GF-D8 (cell line): ENCODE data around the gene NCOA7.
"Not testable (repeated sequence)": the region's sequence is repeated elsewhere in the genome, so short reads cannot be mapped to it uniquely, and the experiment has no call there.

Source experiments
- DNase-seq: peaks from one replicate; lab custom pipeline; 2025; lab: John Stamatoyannopoulos, UW

The NCOA7 gene

DNA sequence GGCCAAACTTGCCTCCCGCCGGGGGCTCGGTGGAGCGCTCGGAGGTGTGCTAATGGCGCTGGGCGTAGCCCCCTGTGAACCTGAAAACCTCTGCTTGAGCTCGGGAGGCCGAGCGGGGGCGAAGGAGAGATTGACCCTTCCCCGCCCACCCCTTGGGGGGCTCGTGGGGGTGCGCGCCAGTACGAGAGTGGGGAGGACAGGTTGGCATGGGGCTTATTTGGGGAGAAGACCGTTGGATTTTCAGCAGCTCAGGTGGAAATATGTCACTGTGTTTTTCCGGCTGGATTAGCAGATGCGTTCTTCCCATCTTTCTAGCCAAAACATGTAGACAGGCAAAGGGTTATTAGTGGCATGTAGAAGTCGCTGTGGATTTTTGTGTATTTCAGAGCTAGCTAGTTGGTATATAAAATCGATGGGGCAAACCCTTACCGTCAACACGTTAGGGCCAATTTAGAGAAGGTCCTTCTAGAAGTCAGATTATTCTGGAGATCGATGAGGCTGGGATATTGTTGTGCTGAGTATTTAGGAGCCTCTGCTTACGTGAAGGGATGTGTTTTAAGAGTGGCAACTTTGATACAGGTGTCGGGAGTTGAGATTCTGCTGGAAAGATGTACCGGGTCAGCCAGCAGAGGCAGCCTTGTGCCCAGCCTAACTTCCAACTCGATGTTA lies 525 bp downstream of the NCOA7 start:
- DNase-seq, result peak; percentile 18

DNA sequence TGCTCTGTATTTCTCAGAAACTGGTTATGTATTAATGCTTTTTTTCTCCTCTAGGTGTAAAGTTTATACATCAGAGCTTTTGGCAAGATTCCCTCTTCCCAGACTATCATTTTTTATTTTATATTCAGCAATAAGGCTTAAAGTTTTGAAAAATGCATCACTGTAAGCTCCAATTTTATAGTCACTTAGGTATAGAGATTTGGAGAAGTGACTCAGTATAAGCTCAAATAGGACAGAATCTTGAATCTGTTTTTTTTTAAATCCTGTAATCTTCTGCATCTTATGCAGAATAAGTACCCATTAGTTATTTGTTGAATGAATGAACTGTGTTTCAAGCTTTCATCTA lies 1.0 kb downstream of the NCOA7 start:
- no peak for DNase-seq

DNA sequence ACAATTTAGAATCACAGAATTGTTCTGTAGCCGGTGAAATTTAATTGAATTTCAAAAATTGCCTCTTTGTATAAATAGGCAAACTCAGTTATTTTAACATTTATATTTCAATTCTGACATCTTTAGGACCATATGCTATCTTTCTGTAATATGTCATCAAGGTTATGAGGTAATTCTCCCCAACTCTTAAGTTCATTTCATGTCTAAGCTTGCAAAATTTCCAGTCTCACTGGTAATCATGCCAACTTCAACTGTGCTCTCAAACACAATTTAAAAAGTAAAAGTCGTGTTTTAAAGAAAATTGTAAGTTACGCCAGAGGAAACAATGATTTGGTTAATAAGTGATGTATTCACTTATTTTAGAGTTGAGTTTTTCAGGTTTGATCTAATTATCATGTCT lies 1.4 kb downstream of the NCOA7 start:
- no peak for DNase-seq

DNA sequence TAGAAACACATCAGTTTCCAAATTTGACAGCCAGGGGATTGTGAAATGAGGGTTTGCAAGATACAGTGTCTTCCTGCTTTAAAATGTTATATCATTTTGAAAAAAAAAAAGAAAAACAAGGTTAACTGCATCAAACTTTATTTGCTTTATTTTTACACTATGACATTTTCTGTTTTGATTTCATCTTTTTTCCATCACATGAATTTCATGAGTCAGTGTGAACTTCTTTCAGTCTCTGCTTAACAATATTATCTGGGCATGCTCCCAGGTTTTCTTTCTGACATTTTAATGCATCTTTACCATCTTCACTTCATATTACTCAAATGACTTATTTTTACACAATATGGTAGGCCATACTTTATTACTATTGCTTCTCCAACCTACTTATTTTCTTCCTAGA lies 1.9 kb downstream of the NCOA7 start:
- no peak for DNase-seq

DNA sequence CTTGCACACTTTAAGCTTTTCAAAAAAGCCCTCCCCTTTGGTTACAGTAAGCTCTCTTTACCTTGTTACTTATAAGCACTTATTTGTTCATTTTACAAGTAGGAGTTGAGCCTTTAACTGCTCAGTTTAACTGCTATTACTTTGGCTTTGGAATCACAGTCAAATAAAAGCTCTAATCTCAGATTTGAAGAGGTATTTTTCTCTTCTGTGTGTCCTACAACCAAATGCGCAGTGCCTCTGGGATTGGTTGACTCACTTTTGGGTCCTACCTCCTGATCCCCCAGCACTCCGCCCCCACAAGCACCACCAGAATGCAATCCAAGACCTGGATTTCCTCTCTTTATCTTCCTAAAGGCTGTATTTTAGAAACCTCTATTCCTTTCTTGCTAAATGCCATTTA lies 2.5 kb downstream of the NCOA7 start:
- DNase-seq, result no peak

DNA sequence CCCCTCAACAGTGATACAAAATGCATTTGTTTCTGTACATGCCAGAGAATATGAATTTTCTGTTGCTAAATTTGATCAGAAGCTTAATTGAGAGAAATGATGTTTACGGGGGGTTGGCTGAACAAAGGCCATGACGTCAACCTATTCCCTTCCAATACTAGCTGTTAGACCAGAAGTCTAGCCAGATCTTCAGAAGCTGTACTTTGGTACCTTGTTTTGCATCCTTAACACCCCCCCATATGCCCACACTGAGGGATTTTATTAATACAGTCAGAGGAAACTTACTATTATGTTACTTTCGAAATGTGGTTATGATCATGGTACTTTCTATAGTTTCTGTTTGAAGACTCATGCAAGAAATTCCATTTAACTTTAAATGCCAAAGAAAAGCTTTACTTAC lies 3.1 kb downstream of the NCOA7 start:
- no peak for DNase-seq

DNA sequence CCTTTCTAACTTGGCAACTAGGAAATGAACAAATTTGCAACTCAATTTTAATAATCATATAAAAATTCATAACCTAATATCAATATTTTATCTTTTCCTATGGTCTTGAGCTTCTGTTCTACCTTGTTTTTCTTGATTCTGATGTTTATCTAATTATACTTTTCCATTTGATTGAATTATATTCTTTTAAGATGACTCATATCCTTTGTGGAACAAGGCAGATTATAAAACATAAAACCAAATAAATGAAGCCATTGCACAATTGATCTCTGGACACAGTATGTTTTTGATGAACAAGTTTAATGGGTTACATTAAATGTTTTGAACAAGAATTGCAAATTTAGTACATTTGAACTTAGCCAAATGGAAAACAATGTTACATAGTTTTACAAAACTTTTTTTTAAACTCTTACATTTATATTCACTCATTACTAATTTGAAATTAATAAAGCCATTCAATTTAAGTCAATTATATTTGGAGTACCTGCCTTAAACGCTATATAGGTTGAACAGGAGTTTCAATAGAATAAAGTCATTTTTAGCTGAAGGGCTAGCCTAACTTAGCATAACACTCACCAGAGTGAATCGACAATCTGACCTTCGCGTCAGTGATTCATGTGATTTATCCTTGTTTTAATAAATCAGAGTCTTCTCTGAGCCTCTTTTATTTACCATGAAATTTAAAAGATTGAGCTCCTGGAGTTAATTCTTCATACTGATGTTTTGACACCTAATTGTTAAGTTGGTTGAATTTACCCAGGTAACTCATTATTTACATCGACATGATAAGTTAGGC lies 3.8 kb downstream of the NCOA7 start:
- no peak for DNase-seq

DNA sequence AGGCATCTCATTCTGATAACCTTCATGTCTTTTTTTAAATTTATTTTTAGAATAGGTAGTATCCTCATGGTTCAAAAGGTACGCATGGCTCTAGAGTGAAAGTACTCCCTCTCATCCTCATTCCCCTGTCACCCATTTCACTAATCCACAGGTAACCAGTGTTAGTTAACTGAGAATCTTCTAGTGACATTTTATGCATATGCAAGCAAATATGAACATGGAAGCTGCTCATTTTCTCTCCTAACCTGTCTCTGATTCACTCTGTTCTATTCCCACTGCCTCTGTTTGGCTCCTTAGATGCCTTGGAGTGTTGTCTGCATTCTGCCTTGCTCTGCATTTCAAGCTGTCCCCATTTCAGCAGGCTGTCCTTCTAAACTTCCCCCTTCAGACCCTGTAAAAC lies 4.5 kb downstream of the NCOA7 start:
- DNase-seq, result no peak

DNA sequence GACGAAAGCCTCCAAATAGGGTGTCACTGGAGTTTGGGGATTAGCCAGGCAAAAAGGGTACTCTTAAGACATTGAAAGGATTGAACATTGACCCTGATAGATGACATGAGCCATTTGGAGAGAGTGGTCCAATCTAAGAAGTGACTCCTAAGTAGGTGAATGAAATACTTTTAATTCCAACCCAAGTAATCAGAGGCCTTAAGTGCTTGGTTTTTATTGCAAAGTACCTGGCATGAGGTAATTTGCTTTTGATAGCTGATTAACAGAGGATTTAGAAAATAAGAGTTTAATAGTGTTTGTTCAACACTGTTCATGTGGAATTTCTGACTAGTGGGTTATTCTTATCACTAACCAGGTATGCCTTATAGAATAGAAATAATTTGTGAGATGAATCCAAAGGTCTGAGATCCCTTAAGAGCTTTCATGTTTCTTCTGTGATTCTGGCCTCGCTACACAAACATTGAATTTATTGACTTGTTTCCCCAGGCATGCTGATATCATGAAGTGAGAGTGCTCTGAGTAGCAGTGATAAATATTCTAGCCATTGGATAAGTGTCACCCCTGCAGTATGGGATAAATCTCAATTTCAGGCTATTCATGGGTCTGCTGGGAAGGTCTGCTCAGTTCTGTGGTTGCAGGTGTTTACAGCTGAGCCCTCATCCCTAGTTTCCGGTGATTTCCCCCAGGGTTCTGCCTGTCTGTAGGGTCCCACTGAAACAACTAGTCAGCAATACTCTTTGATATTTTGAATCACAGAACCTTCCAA lies 6.5 kb downstream of the NCOA7 start:
- DNase-seq, result no peak

DNA sequence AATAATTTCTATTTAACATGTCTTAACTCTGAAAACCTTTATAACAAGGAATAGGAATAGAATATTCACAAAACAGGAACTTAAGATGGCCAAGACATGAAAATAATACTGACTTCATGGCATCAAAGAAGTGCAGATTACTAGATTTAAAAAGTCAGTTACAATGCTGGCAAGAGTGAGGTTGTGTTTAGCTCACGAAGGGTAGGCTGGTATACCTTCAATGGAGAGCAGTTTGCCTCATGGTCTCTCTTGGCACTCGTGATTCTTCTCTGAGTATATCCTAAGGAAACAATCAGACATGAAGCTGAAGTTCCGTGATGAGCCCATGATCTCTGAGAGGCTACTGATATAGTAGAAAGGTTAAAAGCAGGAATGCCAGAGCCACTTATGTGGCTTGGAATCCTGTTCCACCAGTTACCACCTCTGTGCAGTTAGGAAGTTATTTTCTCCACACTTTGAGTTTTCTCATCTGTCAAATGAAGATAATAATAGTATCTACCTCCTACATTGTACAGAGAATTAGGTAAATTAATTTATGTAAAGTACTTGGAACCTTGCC lies 7.2 kb downstream of the NCOA7 start:
- DNase-seq, result no peak

DNA sequence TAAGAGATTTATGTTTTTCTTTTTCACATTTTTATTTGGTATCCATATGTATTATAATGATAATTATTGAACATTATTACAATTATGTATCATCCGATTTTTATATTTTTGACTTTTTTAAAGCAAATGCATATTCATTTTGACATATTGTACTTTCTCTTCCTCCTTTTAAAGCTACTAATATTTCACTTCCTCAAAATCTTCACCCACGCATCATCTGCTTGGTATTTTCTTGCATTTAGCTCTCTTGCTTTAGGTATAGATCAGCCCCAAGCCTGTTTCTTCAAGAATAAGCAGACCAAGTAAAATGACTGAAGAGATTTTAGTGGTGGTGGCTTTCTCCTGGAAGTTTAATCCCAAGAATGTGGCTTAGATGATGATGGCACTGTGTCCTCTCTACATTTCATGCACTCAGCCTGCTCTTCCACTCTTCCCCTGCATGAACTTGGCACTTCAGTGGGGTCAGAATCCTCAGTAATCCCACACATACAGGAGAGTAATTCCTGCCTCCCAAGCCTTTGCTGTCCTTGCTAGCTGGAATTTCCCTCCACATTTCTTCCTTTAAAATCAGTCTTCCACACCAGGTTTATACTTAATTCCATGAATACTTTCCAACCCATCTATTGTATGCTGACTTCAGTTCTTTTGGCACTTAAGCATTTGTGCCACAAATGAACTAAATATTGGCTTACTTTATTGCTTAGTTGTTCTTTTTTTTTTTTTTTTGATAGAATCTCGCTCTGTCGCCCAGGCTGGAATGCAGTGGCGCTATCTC lies 8.2 kb downstream of the NCOA7 start:
- peak; percentile 7 for DNase-seq

DNA sequence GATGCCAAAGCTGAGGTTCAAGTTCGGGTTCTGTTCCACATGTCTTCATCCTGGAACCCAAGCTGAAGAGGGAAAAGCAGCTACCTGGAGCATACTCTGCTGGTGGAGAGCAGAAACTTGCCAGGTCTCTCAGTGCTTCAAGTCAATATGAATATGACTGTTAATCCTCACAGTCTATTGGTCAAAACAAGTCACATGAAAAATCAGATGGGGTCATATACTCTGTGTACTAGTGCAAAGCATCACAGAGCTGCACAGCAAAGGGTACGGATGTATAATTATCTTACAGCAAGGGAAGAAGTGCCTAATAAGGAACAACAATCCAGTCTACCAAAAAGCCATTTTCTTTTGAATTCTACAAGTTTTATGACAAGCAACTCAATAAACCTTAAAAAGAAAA lies 11.6 kb downstream of the NCOA7 start:
- DNase-seq, result no peak

DNA sequence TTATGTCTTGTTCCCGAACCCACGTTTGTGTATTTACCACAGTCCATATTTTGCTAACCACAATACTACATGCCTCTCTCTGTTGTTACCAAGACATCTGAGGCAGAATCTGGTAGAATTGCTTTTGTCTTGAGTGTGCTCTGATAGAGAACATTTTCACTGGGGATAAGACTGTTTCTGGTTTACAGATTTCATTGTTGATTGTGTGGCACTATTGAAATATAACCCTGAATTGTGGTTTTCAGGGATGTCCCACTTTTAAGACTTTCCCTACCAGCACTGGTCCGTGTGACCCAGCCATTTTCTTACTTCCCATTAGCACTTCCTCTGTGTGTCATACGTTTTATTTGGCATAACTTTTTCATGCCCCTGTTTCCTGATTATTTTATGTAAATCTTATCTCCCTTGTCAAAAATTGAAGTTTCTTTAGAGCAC lies 12.2 kb downstream of the NCOA7 start:
- DNase-seq, result peak; percentile 26

DNA sequence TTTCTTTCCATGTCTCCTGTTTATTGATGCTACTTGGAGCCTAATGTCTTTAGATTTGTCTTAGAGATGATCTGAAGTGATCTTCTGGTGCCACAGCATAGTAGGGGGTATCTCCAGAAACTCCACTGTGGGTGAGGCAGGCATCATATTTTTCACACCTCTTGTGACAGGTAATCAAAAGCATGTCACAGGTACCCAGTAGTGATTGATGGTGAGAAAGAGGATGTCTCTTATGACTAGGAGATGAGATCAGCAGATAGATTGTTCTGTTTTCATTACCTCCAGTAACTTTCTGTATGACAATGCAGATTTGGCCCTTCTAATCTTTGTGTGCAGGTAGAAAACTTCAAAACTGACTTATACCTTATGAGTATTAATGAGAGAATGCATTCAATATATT lies 13.5 kb downstream of the NCOA7 start:
- no peak for DNase-seq

DNA sequence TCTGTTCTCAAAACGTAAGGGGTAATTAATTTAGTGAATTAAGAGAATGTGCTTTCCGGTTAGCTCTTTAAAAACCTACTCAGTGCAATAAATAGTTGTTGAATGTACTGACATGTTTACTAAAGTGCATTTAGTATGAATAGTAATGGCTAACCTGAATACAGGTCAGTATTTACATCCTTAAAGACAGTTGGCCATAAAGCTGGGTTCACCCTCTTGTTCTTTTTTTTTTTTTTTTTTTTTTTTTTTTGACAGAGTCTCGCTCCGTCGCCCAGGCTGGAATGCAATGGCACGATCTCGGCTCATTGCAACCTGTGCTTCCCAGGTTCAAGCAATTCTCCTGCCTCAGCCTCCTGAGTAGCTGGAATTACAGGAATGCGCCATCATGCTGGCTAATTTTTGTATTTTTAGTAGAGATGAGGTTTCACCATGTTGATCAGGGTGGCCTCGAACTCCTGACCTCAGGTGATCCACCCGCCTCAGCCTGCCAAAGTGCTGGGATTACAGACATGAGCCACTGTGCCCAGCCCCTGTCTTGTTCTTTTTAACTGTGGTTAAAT lies 14.2 kb downstream of the NCOA7 start:
- DNase-seq, result not testable (repeated sequence)

DNA sequence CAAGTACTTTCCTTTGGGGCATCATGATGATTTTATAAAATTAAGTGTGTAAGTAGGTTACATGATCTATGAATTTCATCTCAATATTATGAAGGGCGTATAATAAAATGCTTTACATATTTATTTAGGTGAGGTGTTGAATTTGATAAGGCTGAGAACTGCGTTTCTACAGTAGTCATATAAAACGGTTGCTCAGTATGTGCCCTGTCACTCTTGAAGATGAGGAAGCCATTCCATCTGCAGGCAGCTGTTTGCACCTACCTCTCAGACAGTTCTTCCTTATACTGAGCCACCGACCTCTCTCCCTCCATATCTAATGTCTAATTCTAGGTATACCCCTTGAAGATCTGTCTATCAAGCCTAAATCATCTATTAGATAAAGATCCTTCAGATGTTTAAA lies 16.1 kb downstream of the NCOA7 start:
- DNase-seq, result no peak

DNA sequence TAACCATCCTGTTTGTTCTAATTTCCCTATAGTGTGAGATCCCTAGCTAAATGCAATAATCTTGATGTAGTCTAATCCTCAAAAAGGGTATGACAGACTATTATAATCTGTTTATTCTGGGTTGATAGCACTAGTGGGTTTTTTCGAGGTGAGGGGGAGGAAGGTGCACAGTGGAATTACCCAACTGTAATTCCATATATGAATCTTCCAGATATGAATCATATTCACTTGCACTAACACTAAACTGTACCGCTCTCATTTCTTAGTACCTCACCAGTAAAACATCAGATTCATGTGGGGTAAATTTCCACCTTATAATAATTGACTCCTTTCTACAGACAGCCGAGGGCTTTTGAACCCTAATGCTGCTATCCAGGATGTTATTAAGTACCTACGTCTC lies 16.5 kb downstream of the NCOA7 start:
- DNase-seq, result no peak

DNA sequence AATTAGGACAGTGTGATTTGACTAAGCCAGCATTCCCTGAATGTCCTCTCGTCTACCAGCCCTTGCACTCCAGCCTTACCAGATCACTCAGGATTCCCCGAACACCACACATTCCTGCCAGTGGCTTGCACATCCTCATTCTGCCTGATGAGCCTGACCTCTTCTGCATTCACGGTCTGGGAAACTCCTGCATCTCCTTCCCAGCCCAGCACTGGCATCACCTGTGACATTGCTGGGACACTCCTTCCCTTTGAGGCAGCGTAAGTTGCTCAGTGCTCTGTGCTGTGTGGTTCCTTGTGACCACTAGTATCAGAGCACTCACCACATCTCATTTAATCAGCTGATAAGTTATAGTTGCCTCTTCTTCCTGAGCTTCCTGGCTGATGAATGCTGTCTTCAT lies 17.3 kb downstream of the NCOA7 start:
- no peak for DNase-seq

DNA sequence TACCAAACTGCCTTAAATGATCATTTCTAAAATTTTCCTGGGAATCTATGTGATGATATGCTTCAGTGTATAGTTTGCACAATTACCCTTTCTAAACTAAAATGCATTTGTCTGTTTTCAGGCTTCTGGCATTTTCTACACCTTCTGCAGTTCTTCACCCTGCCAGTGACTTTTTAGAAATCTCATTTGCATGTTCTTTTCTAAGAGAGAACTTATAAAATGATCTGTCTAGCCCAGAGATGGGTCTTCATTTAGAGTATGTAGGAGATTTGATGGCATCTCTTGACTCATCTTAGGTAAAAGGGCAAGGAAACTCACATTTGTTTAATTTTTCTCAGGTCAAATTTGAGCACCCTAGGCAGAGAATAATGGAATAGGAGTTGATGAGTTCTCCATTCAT lies 17.8 kb downstream of the NCOA7 start:
- DNase-seq, result no peak

DNA sequence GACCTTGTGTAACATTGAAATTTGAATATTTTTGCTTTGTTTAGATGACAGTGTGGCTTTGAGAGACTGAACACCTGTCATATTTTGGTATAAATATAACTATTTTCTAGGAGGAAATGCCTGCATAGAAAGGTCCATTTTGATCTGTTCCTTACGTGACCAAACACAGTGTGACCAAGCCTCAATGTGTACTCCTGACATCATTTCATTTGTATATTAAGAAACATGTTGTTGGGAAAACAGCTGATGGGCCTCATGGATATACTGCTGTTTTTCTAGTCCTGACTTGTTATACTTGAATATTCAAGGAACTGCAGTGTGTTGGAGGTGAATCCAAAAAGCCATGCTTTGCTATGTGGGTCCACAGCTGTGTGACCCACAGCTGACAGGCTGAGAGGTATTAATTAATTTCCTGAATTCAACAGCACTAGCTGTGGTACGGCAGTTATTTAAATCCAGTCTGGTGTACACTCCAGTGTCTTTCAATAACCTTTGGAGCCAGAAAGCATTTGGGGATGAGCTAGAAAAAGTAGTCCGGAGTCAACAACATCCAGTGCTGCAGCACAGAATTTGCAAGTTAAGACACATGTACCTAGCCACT lies 18.9 kb downstream of the NCOA7 start:
- no peak for DNase-seq

DNA sequence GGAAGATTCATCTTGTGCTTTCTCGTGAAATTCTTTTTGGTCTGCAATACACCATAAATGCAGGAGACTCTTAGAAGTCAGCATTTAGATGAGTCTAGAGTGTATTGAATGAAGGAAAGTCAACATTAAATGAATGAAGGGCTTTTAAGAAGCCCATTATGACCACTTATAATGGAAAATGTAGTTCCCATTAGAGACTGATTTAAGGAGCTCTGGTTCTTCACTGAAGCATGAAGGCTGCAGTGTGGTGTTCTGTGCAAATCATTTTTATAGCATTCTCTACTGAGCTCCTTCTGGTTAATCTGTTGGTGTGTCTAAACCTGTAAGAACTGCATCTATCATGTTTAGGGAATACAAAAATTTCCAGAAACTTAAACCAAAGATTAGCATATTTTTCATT lies 19.7 kb downstream of the NCOA7 start:
- no peak for DNase-seq
